ENCODE results near the gene ENPP3. TPM values are rescaled to one million over a fixed set of nuclear protein-coding genes. Genes with fewer than 3 reads are reported as not detected.

The ENPP3 gene
- polyA plus RNA-seq, 1 experiment, result not detected

DNA sequence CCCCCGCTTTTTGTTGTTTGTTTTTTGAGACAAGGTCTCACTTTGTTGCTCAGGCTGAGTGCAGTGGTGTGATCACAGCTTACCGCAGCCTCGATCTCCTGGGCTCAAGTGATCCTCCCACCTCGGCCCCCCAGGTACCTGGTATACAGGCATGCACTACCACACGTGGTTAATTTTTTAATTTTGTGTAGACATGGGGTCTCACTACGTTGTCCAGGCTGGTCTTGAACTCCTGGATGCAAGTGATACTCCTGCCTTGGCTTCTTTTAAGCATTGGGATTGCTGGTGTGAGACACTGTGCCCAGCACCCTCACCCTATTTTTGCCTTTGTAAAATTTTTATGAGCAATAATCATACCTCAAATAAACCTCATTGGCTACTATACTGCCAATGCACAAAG lies 5.5 kb downstream of the ENPP3 start:
- Histone ChIP-seq H3K27me3 (ENCODE audit: control insufficient read depth, insufficient read depth, low read length) (no peaks in the 10 kb centered on the region), H3K36me3 (ENCODE audit: control insufficient read depth, insufficient read depth, low read length) (no peaks in the 10 kb centered on the region), H3K4me3 (ENCODE audit: low read depth, low read length) (no peak overlapping the region)
- DNase-seq (ENCODE audit: low read depth), result no peak
- POLR2A ChIA-PET, result no interaction called here
- CTCF ChIA-PET, result no interaction called here
- no peak for TF ChIP-seq CTCF (IDR thresholded peaks at IDR 0.05; ENCODE audit: insufficient read depth, low read depth, low read length)

DNA sequence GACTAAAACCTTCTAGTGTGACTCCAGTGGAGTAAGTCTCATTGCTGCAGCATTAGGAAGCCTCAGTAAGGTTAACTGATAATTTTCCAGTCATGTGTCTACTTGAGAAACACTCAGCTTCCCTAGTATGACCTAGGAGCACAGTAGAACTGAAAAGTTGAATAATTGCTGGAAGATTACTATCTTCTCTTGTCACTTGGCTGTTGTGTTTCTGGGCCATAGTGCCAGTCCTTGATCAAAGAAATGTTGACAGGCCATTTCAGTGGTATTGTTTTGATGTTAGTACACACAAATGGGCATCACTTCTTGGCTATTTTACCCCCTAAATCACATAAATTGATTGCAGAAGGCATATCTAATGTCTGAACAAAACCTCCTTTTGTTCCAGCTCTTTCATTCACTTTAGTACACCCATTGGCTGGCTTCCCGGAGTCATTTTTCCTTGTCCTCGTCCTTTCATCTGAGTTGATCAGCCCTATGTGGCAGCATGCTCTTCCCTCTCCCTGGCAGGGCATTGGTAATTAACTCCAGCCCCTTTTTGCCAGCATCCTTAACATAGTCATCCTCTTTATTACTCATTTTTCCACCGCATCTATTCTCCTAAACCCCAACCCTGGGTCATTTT lies 6.0 kb downstream of the ENPP3 start:
- ChIA-PET POLR2A (no interaction called here), CTCF (no interaction called here)
- no peak for TF ChIP-seq CTCF (IDR thresholded peaks at IDR 0.05; ENCODE audit: insufficient read depth, low read depth, low read length)
- no peak overlapping the region for H3K4me3 ChIP-seq (ENCODE audit: low read depth, low read length)
- no peak for DNase-seq (ENCODE audit: low read depth)
- H3K27me3 ChIP-seq (ENCODE audit: control insufficient read depth, insufficient read depth, low read length), result no peaks in the 10 kb centered on the region
- no peaks in the 10 kb centered on the region for H3K36me3 ChIP-seq (ENCODE audit: control insufficient read depth, insufficient read depth, low read length)

DNA sequence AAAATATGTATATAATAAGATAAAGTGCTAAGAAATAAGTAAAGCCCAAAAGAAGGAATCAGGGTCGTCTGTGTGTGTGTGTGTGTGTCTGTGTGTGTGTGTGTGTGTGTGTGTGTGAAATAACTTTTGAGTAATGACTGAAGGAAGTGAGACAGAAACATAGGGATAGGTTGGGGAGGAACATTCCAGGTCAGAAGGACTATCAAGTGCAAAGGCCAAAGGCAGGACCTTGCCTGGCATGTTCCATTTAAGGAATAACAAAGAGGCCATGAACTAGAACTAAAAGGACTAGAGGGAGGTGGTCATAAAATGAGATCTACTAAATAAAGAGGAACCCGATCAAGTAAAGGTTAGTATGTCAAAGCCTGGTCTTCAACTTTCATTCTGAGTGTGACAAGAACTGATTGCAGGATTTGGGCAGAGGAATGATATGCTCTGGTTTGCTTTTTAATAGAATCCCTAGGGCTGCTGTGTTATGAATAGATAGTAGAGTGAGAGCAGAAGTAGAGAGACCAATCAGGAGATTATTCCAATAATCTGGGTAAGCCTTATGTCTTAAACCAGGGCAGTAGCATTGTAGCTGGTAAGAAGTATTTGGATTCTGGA lies 6.9 kb downstream of the ENPP3 start:
- H3K36me3 ChIP-seq (ENCODE audit: control insufficient read depth, insufficient read depth, low read length), result no peaks in the 10 kb centered on the region
- ChIA-PET POLR2A (no interaction called here), CTCF (no interaction called here)

DNA sequence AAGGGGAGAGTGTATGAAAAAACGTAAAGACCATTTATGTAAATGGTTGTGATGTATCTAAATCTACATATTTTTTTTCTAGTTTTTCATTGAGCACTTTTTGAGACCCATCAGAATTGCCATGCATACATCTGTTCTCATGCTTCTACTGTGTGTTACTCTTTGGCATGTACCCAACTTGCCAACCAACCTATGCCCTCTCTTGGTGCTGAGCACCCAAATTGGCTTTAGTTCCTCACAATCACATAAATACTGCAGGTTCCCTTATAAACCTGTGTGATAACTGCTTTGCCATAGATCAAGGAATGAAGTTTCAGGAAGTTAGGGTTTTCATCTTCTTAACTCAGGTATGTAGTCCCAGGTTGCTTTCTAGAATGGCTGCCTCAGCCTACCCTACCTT lies 7.8 kb downstream of the ENPP3 start:
- Histone ChIP-seq H3K4me3 (ENCODE audit: low read depth, low read length) (no peak overlapping the region), H3K36me3 (ENCODE audit: control insufficient read depth, insufficient read depth, low read length) (no peaks in the 10 kb centered on the region), H3K27me3 (ENCODE audit: control insufficient read depth, insufficient read depth, low read length) (no peaks in the 10 kb centered on the region)
- CTCF ChIA-PET, result no interaction called here
- TF ChIP-seq CTCF (IDR thresholded peaks at IDR 0.05; ENCODE audit: insufficient read depth, low read depth, low read length), result no peak
- DNase-seq (ENCODE audit: low read depth), result no peak
- POLR2A ChIA-PET, result no interaction called here

More for the DNA sequence above, 6.9 kb downstream of the ENPP3 start:
- DNase-seq (ENCODE audit: low read depth), result no peak
- Histone ChIP-seq H3K27me3 (ENCODE audit: control insufficient read depth, insufficient read depth, low read length) (no peaks in the 10 kb centered on the region), H3K4me3 (ENCODE audit: low read depth, low read length) (no peak overlapping the region)
- TF ChIP-seq CTCF (IDR thresholded peaks at IDR 0.05; ENCODE audit: insufficient read depth, low read depth, low read length), result no peak

GRCh38 chr6:131645846-131646245 lies 8.7 kb downstream of the ENPP3 start:
- TF ChIP-seq CTCF (IDR thresholded peaks at IDR 0.05; ENCODE audit: insufficient read depth, low read depth, low read length), result no peak
- ChIA-PET POLR2A (no interaction called here), CTCF (no interaction called here)
- Histone ChIP-seq H3K27me3 (ENCODE audit: control insufficient read depth, insufficient read depth, low read length) (no peaks in the 10 kb centered on the region), H3K4me3 (ENCODE audit: low read depth, low read length) (no peak overlapping the region), H3K36me3 (ENCODE audit: control insufficient read depth, insufficient read depth, low read length) (no peaks in the 10 kb centered on the region)
- DNase-seq (ENCODE audit: low read depth), result no peak
